Measurements from ENCODE around the gene PCDHGC3. TPM values are rescaled to one million over a fixed set of nuclear protein-coding genes. Genes with fewer than 3 reads are reported as not detected.

PCDHGC3 gene
- total and polyA plus RNA-seq, 12 donors, result 8.7 to 112 (median 77.6) TPM

DNA sequence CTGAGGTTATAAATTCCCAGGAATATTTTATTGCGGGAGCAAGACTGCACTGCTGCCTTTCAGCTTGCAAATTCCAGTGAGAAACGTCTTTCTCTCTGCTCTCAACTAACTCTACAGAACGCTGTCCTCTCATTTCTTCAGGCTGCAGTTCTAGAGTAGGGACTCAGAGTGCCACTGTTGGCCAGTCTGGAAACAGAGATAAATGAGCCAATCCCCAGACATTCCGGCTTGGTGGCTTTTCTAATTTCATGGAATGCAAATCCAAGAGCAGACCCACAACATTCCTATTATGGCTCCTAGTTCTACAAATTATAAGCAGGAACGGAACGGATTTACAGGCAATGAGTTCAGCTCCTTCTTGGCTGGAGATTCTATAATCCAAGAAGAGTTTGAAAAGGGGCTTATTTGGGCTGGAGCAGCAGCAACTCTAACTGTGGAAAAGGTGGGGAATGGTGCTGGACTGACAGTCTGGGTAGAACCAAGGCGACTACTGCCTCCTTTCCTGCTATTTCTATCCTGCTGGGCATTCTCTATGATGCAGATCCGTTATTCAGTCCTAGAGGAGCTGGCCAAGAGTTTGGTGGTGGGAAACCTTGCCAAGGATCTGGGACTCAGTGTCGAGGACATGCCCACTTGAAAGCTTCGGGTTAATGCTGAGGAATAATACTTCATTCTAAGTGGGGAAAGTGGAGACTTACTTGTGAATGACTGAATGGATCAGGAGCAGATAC lies 36.2 kb upstream of the PCDHGC3 start:
- TF ChIP-seq CTCF (IDR thresholded peaks at IDR 0.05) (no peak), POLR2A (IDR thresholded peaks at IDR 0.05) (no peak)
- intact Hi-C loops (cut with DNase I), result no loop called here
- 67 to 73% (median 69%) methylated on average over 10 of the region's 10 CpGs for WGBS, 4 donors

DNA sequence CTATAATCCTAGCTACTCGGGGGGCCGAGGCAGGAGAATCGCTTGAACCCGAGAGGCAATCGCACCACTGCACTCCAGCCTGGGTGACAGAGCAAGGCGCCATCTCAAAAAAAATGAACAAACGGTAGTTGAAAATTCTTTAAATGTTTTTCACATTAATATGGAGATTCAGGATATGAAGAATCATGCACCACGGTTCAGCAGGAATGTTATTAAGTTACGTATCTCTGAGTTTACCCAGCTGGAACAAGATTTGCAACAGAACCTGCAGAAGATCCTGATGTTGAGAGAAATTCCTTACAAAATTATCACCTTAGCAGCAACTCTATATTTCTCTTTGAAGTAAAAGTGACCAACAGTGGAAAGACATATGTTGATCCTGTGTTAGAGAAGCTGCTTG lies 35.4 kb upstream of the PCDHGC3 start:
- DNase-seq, result no peak
- H3K4me3 ChIP-seq, result no peak overlapping the region
- H3K27ac ChIP-seq, result no peak overlapping the region
- no peaks in the 10 kb centered on the region for H3K27me3 ChIP-seq
- H3K4me1 ChIP-seq (replicated peaks in 1 of 2), result peaks cover 0 to 4% of the 10 kb centered on the region in 2 donors
- H3K9me3 ChIP-seq (replicated peaks in 1 of 3), result peaks cover 0 to 4% (median 0%) of the 10 kb centered on the region in 3 donors
- TF ChIP-seq POLR2A (IDR thresholded peaks at IDR 0.05), result no peak
- no peak for TF ChIP-seq CTCF (IDR thresholded peaks at IDR 0.05)
- intact Hi-C loops (cut with DNase I), result no loop called here
- 94 to 96% (median 94%) methylated on average over 9 of the region's 9 CpGs for WGBS, 4 donors
- no peaks in the 10 kb centered on the region for H3K36me3 ChIP-seq (replicated peaks in 1 of 2)

More for the DNA sequence above, 36.2 kb upstream of the PCDHGC3 start:
- no peaks in the 10 kb centered on the region for H3K27me3 ChIP-seq
- H3K27ac ChIP-seq, result no peak overlapping the region
- peaks cover 0 to 4% (median 0%) of the 10 kb centered on the region in 3 donors for H3K9me3 ChIP-seq (replicated peaks in 1 of 3)
- no peaks in the 10 kb centered on the region for H3K36me3 ChIP-seq (replicated peaks in 1 of 2)
- DNase-seq, result no peak
- H3K4me3 ChIP-seq, result no peak overlapping the region
- no peaks in the 10 kb centered on the region for H3K4me1 ChIP-seq (replicated peaks in 1 of 2)

DNA sequence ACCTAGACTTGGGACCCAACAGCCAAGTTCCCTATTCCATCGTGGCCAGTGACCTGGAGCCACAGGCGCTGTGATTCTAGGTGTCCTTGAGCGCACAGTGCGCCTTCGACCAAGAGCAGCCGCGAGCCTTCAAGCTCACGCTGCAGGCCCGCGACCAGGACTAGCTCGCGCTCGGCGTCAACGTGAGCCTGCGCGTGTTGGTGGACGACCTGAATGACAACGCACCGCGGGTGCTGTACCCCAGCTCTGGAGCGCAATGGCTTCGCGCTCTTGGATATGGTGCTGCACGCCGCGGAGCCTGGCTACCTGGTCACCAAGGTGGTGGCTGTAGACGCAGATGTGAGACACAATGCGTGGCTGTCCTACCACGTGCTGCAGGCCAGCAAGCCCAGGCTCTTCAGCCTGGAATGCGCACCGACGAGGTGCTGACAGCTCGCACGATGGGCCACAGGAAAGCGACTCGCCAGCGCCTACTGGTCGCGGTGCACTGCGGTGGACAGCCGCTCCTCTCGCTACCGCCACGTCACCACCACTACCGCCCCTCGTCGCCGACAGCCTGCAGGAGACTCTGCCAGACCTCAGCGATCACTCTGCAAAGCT lies 34.1 kb upstream of the PCDHGC3 start:
- Histone ChIP-seq H3K4me1 (replicated peaks in 1 of 2) (peaks cover 0 to 14% of the 10 kb centered on the region in 2 donors), H3K36me3 (replicated peaks in 1 of 2) (no peaks in the 10 kb centered on the region), H3K27ac (no peak overlapping the region), H3K4me3 (no peak overlapping the region), H3K27me3 (no peaks in the 10 kb centered on the region), H3K9me3 (replicated peaks in 1 of 3) (no peaks in the 10 kb centered on the region)
- DNase-seq, result no peak
- TF ChIP-seq CTCF (IDR thresholded peaks at IDR 0.05), result no peak
- TF ChIP-seq POLR2A (IDR thresholded peaks at IDR 0.05), result no peak
- 45 to 63% (median 55%) methylated on average over 26 to 50 of the region's 50 CpGs for WGBS, 4 donors
- intact Hi-C loops (cut with DNase I), result no loop called here

DNA sequence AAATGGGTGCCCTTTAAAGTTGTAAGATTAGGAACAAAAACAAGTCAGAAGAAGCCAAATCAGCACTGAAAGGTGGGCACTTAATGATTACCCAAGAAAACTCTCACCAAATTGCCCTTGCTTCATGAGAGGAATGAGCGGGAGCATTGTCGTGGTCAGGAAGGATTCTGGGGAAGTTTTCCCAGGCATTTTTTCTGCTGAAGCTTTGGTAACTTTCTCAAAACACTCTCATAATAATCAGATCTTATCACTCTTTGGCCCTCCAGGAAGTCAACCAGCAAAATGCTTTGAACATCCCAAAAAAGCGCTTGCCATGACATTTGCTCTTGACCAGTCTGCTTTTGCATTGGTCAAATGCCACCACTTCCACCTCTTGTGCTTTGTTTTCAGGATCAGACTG lies 10.4 kb upstream of the PCDHGC3 start:
- Histone ChIP-seq H3K4me1 (replicated peaks in 1 of 2) (no peaks in the 10 kb centered on the region), H3K36me3 (replicated peaks in 1 of 2) (no peaks in the 10 kb centered on the region), H3K9me3 (replicated peaks in 1 of 3) (no peaks in the 10 kb centered on the region), H3K27ac (no peak overlapping the region), H3K27me3 (no peaks in the 10 kb centered on the region), H3K4me3 (no peak overlapping the region)
- no peak for DNase-seq
- WGBS, 4 donors, result 93 to 99% (median 97%) methylated on average over 3 of the region's 3 CpGs
- intact Hi-C loops (cut with DNase I), result no loop called here
- TF ChIP-seq POLR2A (IDR thresholded peaks at IDR 0.05) (no peak), CTCF (IDR thresholded peaks at IDR 0.05) (no peak)

Data from adrenal gland (tissue), 12 donors.